ENCODE measurements around the gene CLCNKA.

Gene CLCNKA

DNA sequence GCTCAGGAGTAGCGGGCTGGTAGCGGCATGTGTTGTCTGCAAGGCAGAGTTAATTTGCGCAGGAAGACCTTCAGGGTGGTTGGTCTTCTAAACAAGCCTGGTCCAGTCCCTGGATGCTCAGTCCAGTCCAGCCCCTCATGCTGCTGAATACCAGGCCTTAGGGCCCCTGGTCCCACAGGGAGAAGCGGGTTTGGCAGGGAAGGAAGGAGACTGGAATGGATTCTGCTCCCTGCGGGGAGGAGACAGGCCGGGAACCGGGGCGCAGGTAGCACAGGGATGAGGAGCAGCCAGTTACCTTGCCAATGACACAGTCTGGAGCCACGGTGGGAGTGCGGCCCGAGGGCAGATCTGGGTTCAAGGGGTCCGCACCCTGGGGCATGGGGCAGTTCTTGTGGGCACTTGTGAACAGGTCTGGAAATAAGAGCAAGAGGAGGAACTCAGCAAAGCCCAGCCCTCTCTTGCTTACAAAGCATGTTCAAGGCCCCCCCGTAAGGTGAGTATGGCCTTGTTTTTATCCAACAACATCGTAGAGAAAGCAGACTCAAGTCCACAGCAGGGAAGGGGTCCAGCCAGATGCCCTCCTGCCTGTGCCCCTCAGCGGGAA lies 41.5 kb downstream of the CLCNKA start:
- no peak for DNase-seq (ENCODE audit: low read depth)

DNA sequence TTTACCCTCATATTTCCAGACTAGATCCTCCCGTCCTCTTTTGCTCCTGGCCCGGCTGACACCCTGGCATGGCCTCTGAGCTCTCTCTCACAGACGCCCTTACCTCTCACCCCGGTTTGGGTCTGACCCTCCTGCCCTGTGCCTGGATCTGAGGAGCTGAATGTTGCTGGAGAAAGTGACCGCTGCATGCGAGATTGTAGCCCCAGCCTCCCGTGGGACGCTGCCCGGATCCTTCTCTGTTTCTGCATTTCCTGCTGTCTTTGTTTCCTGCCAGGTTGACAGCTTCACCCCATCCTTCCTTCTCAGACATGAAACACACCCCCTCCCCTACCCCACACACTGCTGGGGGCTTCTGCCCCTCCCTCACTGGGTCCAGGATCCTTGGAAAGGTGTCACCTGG lies 42.1 kb downstream of the CLCNKA start:
- no peak for DNase-seq (ENCODE audit: low read depth)

DNA sequence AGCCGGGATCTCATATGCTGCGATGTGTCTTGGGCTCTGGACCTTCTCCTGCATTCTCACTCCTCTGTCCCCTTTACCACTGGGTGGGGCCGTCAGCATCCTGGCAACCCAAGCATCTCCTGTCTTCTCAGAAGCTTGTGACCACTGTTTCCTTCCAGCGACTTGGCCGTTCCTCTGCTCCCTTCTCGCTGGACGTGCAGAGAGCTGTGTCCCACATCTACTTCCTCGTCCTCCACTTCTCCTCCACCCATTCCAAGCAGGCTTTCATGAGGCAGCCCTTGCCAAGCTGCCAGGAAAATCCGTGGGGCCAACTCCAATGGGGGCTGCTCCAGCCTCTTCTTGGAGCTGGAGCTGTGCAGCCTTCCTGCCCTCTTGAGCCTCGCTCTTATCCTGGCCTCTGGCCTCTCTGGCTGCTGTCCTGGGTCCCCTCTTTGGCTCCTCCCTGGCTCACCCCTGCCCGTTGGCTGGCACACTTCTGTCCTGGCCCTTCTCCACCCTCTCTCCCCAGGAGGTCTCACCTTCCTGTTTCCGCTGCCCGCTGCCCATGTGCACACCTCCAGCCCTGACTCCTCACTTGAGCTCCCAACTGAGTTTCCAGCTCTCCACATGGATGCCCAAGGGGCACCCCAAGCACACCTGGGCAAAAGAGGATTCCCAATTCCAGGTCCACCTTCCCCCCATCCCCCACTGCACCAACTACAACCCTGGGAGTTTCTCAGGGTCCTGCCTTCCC lies 42.9 kb downstream of the CLCNKA start:
- DNase-seq (ENCODE audit: low read depth), result no peak

DNA sequence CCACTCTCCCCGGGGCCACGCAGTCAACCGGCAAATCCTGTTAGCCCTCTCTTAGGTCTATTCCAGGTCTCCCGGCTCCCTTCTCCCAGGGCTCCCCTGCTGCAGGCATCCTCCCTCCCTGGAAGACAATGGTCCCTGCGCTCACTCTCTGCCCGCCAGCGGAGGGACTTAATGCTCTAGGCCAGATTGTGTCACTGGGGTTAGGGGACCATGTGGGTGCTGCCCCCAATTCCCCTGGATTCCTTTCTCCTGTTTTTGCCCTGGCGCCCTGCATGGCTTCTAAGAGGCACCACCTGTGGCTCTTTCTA lies 43.4 kb downstream of the CLCNKA start:
- no peak for DNase-seq (ENCODE audit: low read depth)

DNA sequence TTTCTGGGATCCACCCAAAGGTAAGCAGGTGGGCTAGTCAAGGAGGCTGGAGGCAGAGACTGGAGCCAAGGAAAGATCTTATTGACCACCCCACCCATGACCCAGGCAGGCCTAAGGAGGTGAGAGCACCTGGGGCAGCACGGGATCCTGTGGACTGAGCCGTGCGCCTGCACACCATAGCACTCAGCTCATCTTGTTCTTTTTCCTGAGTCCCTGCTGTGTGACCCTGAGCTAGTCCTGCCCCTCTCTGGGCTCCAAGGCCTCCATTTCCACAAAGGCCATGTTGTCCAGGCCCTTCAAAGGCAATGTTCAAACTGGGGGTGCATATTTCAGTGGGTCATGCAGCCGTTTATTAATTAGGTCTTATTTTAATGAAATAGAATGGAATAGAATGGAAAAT lies 44.4 kb downstream of the CLCNKA start:
- DNase-seq (ENCODE audit: low read depth), result no peak

DNA sequence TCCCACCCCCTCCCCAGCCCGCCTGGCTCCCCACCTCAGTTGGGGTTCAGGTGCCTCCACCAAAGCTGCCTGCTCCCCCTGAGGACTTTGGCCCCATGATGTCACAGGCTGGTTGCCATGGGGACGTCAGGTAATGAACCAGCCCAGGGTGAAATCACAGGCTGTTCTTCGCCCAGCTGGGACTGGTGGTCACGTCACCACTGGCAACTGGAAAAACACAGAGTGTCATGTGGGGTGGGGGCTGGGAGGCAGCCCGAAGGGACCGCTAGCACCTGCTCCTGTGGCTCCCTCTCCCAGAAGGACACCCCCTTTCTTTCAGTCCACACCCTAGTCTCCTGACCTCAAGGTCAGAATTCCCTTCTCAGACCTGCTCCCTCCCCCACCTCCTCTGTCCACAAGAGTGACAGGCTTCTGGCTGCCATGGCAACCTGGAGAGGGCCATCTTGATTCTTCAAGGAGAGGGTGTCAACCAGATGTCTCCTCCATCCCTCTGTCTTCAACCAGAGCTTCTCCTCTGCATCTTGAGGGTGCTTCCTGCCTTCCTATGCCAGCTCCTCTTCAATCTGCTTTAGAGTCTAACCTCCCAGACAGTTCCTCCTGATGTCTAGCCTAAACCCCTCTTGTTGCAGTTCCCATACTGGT lies 45.4 kb downstream of the CLCNKA start:
- DNase-seq (ENCODE audit: low read depth), result no peak

DNA sequence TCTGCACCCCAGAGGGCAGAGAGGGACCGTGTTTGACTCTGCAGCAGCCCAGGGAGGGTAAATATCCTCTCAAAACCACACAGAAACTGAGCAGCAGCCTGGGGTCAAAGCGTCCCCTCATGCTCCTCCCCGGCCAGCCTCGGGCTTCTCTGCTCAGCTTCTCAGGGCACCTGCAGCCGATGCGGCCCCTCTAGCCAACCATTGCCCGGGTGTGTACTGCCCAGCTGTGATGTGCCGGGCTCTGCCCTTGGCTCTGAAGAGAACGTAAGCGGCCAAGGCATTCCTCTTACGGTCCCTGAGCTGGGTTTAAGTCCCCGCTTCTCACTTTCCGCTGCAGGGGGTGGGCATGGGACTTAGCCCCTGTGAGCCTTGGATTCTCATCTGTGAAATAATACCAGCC lies 46.1 kb downstream of the CLCNKA start:
- no peak for DNase-seq (ENCODE audit: low read depth)

DNA sequence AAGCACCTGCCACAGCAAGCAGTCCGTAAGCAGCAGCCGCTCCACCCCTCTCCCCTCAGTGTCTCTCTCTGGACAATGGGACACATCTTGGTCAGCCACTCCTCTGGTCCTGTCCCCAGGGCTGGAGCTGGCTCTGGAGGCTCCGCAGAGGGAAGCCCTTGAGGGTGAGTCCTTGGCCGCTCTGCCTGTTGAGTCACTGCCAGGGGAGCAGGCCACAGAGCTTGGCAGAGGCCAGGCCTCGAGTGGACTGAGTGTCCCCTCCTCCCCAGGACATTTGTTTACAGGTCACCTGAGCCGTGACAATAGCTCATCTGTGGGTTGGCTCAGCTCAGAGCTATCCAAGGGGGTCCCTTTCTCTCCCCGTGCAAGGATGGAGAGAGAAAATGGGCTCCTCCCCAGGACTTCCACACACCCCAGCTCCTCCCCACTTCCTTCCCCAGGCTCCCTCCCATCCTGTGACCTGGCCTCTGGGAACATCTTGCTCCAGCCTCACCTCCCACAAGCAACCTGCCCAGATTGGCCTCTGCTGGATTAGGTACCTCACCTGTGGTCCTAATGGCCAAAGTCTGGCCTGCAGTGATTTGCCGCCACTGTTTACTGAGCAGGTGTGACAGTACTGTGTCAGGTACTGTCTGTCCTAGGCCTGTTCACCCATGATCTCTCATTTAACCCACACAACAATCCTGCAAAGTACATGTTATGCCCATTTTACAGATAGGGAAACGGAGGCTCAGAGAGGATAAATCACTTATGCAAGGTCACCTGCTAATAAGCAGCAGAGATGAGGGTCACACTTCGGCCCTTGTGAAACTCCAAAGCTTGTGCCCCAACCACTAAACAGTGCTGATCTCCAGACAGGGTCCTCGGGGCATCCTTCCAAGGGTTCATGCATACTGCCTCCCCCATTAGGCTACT lies 46.8 kb downstream of the CLCNKA start:
- no peak for DNase-seq (ENCODE audit: low read depth)

DNA sequence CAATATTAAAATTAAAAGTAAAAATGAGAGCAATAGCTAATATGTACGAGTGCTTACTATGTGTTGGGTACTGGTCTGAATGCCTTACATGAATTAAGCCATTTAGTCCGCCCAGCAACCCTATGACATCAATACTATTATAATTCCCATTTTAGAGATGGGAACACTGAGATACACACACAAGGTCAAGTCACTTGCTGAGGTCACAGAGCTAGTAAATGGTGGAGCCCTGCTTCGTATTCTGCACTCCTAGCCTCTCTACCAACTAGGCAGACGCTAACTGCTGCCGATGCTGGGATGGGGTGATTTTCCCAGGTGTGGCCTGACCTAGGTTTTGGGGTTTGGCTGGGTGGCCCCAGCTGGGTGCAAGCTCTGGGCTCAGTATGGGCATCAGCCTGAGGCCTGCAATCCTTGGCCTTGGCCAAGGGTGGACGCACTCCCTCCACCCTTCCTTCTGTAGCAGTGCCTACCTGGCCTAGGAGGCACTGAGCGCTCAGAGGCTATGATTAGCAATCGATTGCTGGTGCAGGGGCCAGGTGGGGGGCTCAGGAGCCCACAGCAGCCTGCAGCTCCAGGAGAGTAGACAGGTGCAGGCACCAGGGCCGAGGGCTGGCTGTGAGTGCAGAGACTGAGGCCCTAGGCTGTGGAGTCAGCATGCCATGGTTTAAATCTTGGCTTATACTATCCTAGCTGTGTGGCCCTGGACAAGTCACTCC lies 49.0 kb downstream of the CLCNKA start:
- no peak for DNase-seq (ENCODE audit: low read depth)

DNA sequence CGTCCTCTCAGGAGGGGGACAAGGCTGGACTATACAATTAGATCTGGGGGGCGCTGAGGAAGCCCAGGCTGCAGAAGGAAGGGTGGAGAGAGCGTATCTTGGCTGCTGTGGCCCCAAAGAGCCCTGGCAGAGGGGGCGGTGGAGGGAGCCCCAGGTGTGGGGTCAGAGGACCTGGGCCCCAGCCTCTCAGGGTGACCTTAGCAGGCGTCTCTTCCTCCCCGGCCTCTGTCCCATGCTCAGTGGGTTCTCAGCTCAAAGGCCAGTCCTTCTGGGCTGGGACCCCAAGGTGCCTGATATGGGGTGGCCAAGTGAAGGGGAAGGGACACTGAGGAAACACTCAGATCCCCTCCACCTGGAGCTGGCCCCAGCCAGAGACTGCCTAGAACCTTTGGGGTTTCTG lies 49.8 kb downstream of the CLCNKA start:
- no peak for DNase-seq (ENCODE audit: low read depth)

DNA sequence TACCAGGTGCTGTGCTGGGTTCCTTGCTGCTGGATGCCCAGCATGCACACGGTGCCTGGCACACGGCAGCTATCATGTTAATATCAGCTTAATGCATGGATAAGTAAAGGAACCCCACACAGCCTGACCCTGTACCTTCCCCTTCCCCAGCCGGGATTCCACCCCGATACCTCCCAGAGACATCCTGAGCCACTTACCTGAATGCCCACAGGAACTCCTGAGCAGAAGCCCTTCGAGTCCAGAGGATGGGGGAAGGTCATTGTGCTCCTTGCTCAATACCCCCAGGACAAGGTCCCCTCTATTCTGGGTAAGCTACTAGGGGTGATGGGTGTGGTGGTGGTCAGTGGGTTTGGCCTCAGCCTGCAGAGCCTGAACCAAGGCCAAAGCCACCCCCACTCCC lies 50.3 kb downstream of the CLCNKA start:
- no peak for DNase-seq (ENCODE audit: low read depth)

DNA sequence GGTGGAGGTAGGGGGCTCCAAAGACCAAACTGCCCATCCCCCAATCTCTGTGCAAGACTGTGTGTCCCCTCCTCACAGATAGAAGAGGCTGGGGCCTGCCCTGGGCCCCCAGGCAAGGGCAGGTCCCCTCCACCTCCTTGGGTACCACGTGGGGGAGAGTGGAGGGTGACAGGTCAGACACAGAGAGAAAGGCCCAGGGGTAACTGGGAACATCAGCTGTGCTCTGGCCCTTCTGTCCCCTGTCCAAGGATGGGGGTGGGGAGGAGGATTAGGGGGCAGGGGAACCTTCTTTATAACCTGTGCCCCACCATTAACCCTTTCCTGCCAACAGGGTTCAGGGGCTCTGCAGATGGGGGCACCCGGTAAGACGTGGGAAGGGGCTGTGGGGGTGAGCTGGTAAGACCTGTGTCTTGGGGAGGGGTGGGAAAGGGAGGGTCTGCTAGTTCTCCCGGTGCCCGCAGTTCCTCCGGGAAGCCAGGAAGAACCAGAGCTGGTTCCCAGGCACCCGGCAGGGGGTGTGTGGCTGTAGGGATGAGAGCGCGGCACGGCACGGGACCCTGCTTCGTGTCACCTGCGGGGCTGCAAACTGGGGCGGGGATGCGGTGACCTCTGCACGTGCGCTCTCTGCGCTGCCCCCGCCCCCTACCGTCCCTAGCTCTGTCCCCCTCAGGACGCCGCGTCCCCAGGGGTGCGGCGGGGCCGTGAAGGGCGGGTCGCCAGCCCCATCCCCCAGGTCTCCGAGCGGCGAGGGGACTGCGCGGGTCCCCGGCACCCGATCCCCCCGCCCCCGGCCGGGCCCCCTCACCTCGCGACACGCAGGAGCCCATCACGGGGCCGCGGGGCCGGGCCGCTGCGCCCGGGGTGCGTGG lies 51.0 kb downstream of the CLCNKA start:
- DNase-seq (ENCODE audit: low read depth), result no peak

DNA sequence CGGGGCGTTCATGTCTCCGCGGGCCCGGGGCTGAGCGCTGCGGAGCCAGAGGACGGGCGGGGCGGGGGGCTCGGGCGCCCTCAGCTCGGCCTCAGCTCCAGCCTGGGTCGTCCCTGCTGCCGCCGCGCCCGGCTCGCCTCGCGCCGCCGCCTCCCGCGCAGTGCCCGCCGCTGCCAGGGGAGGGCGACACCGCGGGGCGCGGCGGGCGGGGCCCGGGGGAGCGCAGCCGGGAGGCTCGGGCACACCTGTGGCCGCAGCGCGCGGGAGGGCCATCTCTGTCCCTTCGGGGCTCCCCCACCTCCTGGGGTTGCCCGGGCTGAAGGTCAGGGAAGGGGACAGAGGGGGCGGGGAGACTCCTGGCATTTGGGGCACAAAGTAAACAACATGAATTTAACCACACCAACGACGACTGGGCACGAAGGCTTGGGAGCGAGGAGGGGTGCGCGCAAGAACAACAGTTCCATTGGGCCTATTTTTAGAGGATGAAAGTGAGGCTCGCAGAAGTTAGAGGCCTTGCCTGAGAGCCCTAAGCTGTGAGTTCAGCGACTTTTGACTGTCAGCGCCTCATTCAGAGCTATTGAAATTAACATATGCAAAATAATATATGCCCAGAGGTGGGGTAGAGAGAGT lies 51.8 kb downstream of the CLCNKA start, which contains the start of gene FAM131C:
FAM131C (minus strand) TSS at position 162 of the 630 bp plus-strand sequence. CDS start 209 bp downstream, outside the sequence.
- peak; percentile 23 for DNase-seq (ENCODE audit: low read depth)

DNA sequence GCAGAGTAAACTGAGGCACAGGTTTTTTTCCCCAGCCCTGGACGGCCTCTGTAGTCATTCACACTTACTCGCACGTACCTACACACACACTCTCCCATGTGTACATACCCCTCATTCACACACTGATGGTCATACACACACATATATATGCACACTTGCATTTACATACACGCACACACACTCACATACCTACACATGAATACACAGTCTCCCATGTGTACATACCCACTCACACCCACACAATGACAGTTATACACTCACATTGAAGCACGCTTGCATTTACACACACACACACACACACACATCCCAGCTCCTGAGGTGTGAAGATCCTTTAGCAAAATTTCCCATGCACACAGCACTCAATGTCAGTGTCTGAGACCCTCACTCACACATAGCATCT lies 52.4 kb downstream of the CLCNKA start:
- no peak for DNase-seq (ENCODE audit: low read depth)

DNA sequence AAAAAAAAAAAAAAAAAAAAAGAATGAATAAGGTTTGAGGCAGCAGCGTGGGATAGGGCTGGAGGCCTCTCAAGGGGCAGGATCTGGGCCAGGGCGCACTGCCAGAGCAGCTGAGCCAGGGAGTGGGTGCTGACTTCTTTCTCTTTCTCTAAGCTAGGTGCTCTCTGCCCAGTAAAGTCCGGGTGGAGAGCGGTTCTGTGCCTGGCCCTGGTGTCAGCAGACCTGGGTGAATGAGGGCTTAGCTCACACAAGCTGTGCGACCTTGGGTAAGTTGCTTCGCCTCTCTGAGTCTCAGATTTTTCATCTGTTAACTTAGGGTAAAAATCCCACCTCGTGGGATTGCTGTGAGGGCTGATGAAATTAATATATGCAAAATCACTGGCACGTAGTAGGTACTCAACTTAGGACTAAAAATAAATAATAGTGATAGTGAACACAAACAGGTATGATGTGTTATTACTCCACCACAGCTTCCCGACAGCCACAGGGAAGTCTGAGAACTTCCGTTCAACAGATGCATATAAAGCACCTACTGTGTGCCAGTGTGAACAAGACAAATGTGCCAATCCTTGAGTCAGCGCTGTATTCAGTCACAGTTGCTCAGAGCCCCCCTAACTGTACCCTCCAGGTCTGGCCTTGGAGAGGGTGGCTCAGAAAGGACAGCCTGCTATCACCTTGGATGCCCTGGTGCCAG lies 53.6 kb downstream of the CLCNKA start:
- DNase-seq (ENCODE audit: low read depth), result no peak

DNA sequence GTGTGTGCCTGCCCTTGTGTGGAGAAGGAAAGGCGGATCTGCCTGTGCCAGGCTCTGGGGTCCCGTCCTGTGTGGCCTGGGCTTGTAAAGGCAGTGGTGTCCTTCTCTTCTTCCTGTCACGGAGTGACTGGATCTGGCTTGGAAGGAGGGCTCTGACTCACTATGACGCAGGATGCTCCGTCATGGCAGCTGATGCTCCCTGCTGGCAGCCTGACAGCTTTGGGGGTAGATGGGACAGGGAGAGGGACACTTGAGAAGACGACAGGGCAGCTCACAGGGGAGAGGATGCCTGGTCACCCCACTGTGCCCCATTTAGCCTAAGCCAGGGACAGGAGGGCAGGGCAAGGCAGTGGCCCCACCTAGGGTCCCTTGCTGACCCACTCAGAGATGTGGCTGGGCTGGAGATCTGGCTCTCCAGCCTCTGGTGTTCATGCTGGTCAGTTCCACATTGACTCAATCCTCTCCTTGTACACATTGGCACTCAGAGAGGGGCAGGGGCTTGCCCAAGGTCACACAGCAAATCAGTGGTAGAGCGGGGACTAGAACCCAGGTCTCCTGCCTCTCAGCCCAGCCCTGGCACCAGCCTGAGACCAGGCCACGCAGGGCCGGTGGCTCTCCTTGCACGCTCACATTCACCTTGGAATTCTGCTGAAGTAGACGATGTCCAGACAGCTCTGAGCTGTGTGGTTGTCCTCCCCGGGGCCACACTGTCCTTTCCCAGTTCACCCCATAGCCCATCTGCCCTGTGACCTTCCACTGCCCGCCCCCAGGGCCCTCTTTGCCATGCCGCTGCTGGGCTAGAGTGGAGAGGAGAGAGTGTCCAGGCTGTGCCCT lies 54.4 kb downstream of the CLCNKA start:
- DNase-seq (ENCODE audit: low read depth), result no peak

DNA sequence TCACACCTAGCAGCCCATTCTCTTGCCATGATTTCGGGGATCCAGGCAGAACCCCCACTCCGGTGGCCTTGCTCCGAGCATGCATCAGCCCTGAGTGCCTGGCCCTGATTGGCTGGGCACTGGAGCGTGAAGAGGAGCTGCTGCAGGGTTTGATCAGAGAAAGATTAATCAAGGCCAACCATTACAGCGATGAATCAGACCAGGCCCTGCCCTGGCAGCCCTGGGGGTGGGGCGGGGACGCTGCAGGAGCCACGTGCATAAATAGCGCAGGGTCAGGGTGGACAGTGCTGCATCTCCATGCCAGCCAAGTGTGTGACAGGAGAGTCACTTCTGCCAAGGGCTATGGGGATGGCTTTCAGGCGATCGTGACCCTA lies 55.0 kb downstream of the CLCNKA start:
- no peak for DNase-seq (ENCODE audit: low read depth)

DNA sequence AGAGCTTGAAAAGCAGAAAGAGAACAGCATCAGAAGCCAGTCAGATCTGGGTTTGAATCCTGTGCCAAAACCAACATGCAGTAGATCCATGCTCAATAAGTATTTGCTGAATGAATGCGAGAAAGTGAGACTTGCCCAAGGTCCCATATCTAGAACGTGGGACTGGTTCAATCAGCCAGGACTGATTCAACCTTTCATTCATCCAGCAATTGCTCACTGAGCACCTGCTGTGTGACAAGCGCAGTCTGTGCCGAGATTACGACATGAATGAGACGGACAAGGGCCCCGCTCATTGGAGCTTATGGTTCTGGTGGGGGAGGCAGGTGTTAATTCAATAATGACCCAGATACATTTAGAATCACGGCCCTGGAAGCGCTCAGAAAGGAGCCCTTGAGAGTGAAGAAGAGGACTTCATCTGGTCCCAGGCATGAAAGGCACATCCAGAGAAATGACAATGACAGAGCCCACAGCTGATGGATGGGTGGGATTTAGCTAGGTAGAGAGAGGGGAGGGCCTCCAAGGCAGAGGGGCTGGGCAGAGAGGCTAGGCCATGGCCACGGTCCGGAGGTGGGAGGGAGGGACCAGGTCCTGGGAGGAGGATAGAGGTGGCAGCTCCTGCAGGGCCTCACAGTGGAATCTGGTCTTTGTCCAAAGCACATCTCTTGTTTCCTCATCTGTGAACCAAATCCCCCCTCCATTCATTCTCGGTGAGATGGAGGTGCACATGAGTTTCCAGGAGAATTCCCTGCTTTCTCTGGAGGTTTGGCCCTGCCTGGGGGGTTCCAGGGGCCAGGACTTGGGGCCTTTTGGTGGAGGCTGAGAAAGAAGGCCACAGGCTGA lies 55.8 kb downstream of the CLCNKA start:
- no peak for DNase-seq (ENCODE audit: low read depth)
